Fibroblast of lung (primary cell): ENCODE data around the gene ITGAE.

Experiments
- EZH2 ChIP-seq: IDR thresholded peaks from 2 replicates; pipeline ENCODE4 v1.5.1; 2012; ENCODE audit warnings: low read length, control low read depth, mild to moderate bottlenecking; ENCODE audit errors: missing control alignments
- TF ChIP-seq, protein P1 (sequence below), 2 donors: IDR thresholded peaks in 1 of 2; conservative IDR thresholded peaks in 1 of 2; 1 replicate in 1 of 2; 2 replicates in 1 of 2; pipeline ENCODE4 v1.5.1; 2011 to 2012; ENCODE audit warnings: low read length in 2 of 2, control low read depth in 1 of 2, inconsistent platforms in 1 of 2, low read depth in 1 of 2, mild to moderate bottlenecking in 1 of 2

DNA sequence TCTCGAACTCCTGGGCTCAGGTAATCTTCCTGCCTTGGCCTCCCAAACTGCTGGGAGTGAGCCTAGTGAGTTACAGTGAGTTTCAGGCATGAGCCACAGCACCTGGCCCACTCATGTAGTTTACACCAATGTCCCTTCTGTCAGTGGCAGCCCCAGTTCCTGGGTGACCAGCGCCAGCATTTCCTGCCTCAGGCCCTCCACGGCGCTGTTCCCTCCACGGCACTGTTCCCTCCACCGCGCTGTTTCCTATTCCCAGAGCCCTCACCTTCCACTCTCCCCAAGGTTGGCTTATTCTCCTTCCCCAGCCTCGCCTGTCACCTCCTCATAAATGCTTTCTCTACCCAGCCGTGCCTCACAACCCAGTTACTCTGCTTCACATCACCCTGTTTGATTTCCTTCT lies 32.6 kb downstream of the ITGAE start:
- TF ChIP-seq, protein P1, sequence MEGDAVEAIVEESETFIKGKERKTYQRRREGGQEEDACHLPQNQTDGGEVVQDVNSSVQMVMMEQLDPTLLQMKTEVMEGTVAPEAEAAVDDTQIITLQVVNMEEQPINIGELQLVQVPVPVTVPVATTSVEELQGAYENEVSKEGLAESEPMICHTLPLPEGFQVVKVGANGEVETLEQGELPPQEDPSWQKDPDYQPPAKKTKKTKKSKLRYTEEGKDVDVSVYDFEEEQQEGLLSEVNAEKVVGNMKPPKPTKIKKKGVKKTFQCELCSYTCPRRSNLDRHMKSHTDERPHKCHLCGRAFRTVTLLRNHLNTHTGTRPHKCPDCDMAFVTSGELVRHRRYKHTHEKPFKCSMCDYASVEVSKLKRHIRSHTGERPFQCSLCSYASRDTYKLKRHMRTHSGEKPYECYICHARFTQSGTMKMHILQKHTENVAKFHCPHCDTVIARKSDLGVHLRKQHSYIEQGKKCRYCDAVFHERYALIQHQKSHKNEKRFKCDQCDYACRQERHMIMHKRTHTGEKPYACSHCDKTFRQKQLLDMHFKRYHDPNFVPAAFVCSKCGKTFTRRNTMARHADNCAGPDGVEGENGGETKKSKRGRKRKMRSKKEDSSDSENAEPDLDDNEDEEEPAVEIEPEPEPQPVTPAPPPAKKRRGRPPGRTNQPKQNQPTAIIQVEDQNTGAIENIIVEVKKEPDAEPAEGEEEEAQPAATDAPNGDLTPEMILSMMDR (conservative IDR thresholded peaks at IDR 0.05 in 1 of 2, IDR thresholded peaks at IDR 0.05 in 1 of 2; ENCODE audit: low read depth in 1 of 2, low read length in 2 of 2), result no peak
- TF ChIP-seq EZH2, result no peak
